ENCODE results near the gene EIF3B. TPM values are rescaled to one million over a fixed set of nuclear protein-coding genes. Genes with fewer than 3 reads are reported as not detected.

EIF3B gene
- total and polyA plus RNA-seq, 4 donors = 82.5 to 133 (median 96.0) TPM

- no peak for TF ChIP-seq CTCF (IDR thresholded peaks at IDR 0.05; ENCODE audit: control extremely low read depth, extremely low read depth)
- Histone ChIP-seq H3K27ac (ENCODE audit: low read depth in 1 of 2, low read length in 1 of 2) (peak overlapping the region in 1 of 2 donors; percentile 60), H3K36me3 (ENCODE audit: control insufficient read depth in 4 of 4, insufficient read depth in 4 of 4, low read length in 4 of 4) (peaks cover 0 to 2% (median 0%) of the 10 kb centered on the region in 4 donors), H3K4me1 (ENCODE audit: control insufficient read depth in 5 of 5, insufficient read depth in 5 of 5, low read length in 5 of 5) (peaks cover 3 to 20% (median 8%) of the 10 kb centered on the region in 5 donors), H3K9me3 (ENCODE audit: control insufficient read depth in 4 of 4, insufficient read depth in 3 of 4, low read length in 3 of 4) (no peaks in the 10 kb centered on the region), H3K9ac (ENCODE audit: insufficient read depth in 1 of 2, low read length in 2 of 2) (peak overlapping the region in 1 of 2 donors; percentile 8), H3K27me3 (ENCODE audit: control insufficient read depth in 3 of 3, insufficient read depth in 3 of 3, low read length in 2 of 3) (no peaks in the 10 kb centered on the region), H3K4me3 (no peak overlapping the region)
- ATAC-seq (ENCODE audit: insufficient read depth, low FRiP score) = no peak
- WGBS, 2 donors = 32 to 35% methylated on average over 12 of the region's 12 CpGs
- peak in 1 of 3 donors; percentile 44 for DNase-seq
Measured at GRCh38 chr7:2411815-2412586, 57.4 kb downstream of the EIF3B start.

- Histone ChIP-seq H3K9me3 (ENCODE audit: control insufficient read depth in 4 of 4, insufficient read depth in 3 of 4, low read length in 3 of 4) (no peaks in the 10 kb centered on the region), H3K27ac (ENCODE audit: low read depth in 1 of 2, low read length in 1 of 2) (peak overlapping the region in 1 of 2 donors; percentile 67), H3K27me3 (ENCODE audit: control insufficient read depth in 3 of 3, insufficient read depth in 3 of 3, low read length in 2 of 3) (no peaks in the 10 kb centered on the region), H3K4me3 (no peak overlapping the region), H3K9ac (ENCODE audit: insufficient read depth in 1 of 2, low read length in 2 of 2) (peak overlapping the region in 1 of 2 donors; percentile 26), H3K36me3 (ENCODE audit: control insufficient read depth in 4 of 4, insufficient read depth in 4 of 4, low read length in 4 of 4) (peaks cover 0 to 2% (median 0%) of the 10 kb centered on the region in 4 donors), H3K4me1 (ENCODE audit: control insufficient read depth in 5 of 5, insufficient read depth in 5 of 5, low read length in 5 of 5) (peaks cover 3 to 20% (median 8%) of the 10 kb centered on the region in 5 donors)
- ATAC-seq (ENCODE audit: insufficient read depth, low FRiP score) (no peak), DNase-seq (peak in 1 of 3 donors; percentile 39)
- TF ChIP-seq CTCF (IDR thresholded peaks at IDR 0.05; ENCODE audit: control extremely low read depth, extremely low read depth) = no peak
- 57 to 79% methylated on average over 3 of the region's 3 CpGs for WGBS, 2 donors
Measured at GRCh38 chr7:2412587-2413201, 58.1 kb downstream of the EIF3B start.

- H3K27ac ChIP-seq (ENCODE audit: low read depth in 1 of 2, low read length in 1 of 2) = no peak overlapping the region
- ATAC-seq (ENCODE audit: insufficient read depth, low FRiP score) (no peak), DNase-seq (no peak)
- no peaks in the 10 kb centered on the region for H3K9me3 ChIP-seq (ENCODE audit: control insufficient read depth in 4 of 4, insufficient read depth in 3 of 4, low read length in 3 of 4)
- WGBS, 2 donors = 33 to 60% methylated on average over 5 of the region's 5 CpGs
- no peak overlapping the region for H3K9ac ChIP-seq (ENCODE audit: insufficient read depth in 1 of 2, low read length in 2 of 2)
- TF ChIP-seq CTCF (IDR thresholded peaks at IDR 0.05; ENCODE audit: control extremely low read depth, extremely low read depth) = no peak
- H3K4me3 ChIP-seq = no peak overlapping the region
- H3K36me3 ChIP-seq (ENCODE audit: control insufficient read depth in 4 of 4, insufficient read depth in 4 of 4, low read length in 4 of 4) = peaks cover 0 to 2% (median under 1%) of the 10 kb centered on the region in 4 donors
- no peaks in the 10 kb centered on the region for H3K27me3 ChIP-seq (ENCODE audit: control insufficient read depth in 3 of 3, insufficient read depth in 3 of 3, low read length in 2 of 3)
- H3K4me1 ChIP-seq (ENCODE audit: control insufficient read depth in 5 of 5, insufficient read depth in 5 of 5, low read length in 5 of 5) = peaks cover 3 to 15% (median 6%) of the 10 kb centered on the region in 5 donors
Measured at GRCh38 chr7:2416063-2416462, 61.4 kb downstream of the EIF3B start.

Data from lung (tissue), 12 donors.